Lung (tissue), 12 donors: ENCODE measurements around the gene DLG2. TPM values are rescaled to one million over a fixed set of nuclear protein-coding genes. Genes with fewer than 3 reads are reported as not detected.

Experiments
- ATAC-seq: fragments of 200-7000 bp; cut with Tn5 transposase; one replicate; pipeline ENCODE4 v1.9.1; 2020; ENCODE audit warnings: moderate number of reproducible peaks; ENCODE audit not compliant: insufficient read depth, low FRiP score
- DNase-seq, 3 donors: peaks; one replicate each; pipeline ENCODE4 v3.0.0-alpha.2; 2013 to 2017
- H3K27ac ChIP-seq, 2 donors: one replicate each; pipeline ENCODE4 v1.5.1; 2013; ENCODE audit warnings: mild to moderate bottlenecking in 2 of 2, moderate library complexity in 2 of 2, control low read depth in 1 of 2, inconsistent platforms in 1 of 2, low read depth in 1 of 2, low read length in 1 of 2
- H3K27me3 ChIP-seq, 3 donors: one replicate each; pipeline ENCODE4 v1.5.1; 2013; ENCODE audit warnings: low read length in 2 of 3; ENCODE audit not compliant: control insufficient read depth in 3 of 3, insufficient read depth in 3 of 3
- H3K36me3 ChIP-seq, 4 donors: one replicate each; pipeline ENCODE4 v1.5.1; 2013; ENCODE audit warnings: low read length in 4 of 4, mild to moderate bottlenecking in 1 of 4, moderate library complexity in 1 of 4; ENCODE audit not compliant: control insufficient read depth in 4 of 4, insufficient read depth in 4 of 4
- H3K4me1 ChIP-seq, 5 donors: one replicate each; pipeline ENCODE4 v1.5.1; 2013; ENCODE audit warnings: low read length in 5 of 5, mild to moderate bottlenecking in 2 of 5, moderate library complexity in 1 of 5; ENCODE audit not compliant: control insufficient read depth in 5 of 5, insufficient read depth in 5 of 5
- H3K4me3 ChIP-seq: one replicate; pipeline ENCODE4 v1.5.1; 2013; ENCODE audit warnings: mild to moderate bottlenecking, control low read depth, moderate library complexity
- H3K9ac ChIP-seq, 2 donors: one replicate each; pipeline ENCODE4 v1.5.1; 2013; ENCODE audit warnings: low read length in 2 of 2, control low read depth in 1 of 2; ENCODE audit not compliant: insufficient read depth in 1 of 2
- H3K9me3 ChIP-seq, 4 donors: one replicate each; pipeline ENCODE4 v1.5.1; 2013; ENCODE audit warnings: low read length in 3 of 4, mild to moderate bottlenecking in 1 of 4, moderate library complexity in 1 of 4; ENCODE audit not compliant: control insufficient read depth in 4 of 4, insufficient read depth in 3 of 4
- CTCF ChIP-seq: IDR thresholded peaks from 2 replicates; pipeline ENCODE4 v1.5.1; 2012; ENCODE audit warnings: mild to moderate bottlenecking; ENCODE audit errors: control extremely low read depth, extremely low read depth
- WGBS, 2 donors: extraction: QIAGEN DNeasy Blood & Tissue Kit; methylation state at CpG; one replicate each; pipeline ENCODE4 v1.1.7; 2013; 5-methylcytosine and 5-hydroxymethylcytosine counted together
- polyA plus RNA-seq, 2 donors: library from polyadenylated mRNA; stranded (reverse); fragments of 200-250 nt; gene quantifications; one replicate each; pipeline ENCODE4 v1.2.1, GENCODE V29; 2013
- total RNA-seq, 2 donors: library from RNA; depleted of rRNA in 1 of 2; stranded (reverse); fragments of >200 nt in 1 of 2; gene quantifications; one replicate each; pipeline ENCODE4 v1.2.1, GENCODE V29; 2014 to 2021
- donor health status: control.
- donor health status: control.
- donor health status: Bipolar disorder and iron deficiency.
- donor health status: healthy.
- donor health status: DM: yes; HTN: yes; CAD: no.

DLG2 gene
- total and polyA plus RNA-seq, 4 donors = 0.32 to 24.1 (median 5.4) TPM

GRCh38 chr11:83938148-83938547 lies 1689.0 kb downstream of the DLG2 start:
- no peak overlapping the region for H3K27ac ChIP-seq
- ATAC-seq (no peak), DNase-seq (no peak)
- H3K4me3 ChIP-seq = no peak overlapping the region
- no peaks in the 10 kb centered on the region for H3K4me1 ChIP-seq
- H3K27me3 ChIP-seq = no peaks in the 10 kb centered on the region
- no peaks in the 10 kb centered on the region for H3K9me3 ChIP-seq
- no peak overlapping the region for H3K9ac ChIP-seq
- H3K36me3 ChIP-seq = no peaks in the 10 kb centered on the region
- no peak for TF ChIP-seq CTCF
- 25 to 28% methylated on average over 1 of the region's 1 CpG for WGBS, 2 donors

GRCh38 chr11:83933008-83933407 lies 1694.1 kb downstream of the DLG2 start:
- no peaks in the 10 kb centered on the region for H3K4me1 ChIP-seq
- TF ChIP-seq CTCF = no peak
- no peak for DNase-seq
- H3K36me3 ChIP-seq = no peaks in the 10 kb centered on the region
- H3K27ac ChIP-seq = no peak overlapping the region
- H3K9ac ChIP-seq = no peak overlapping the region
- H3K4me3 ChIP-seq = no peak overlapping the region
- H3K27me3 ChIP-seq = no peaks in the 10 kb centered on the region
- 49 to 50% methylated on average over 3 of the region's 3 CpGs for WGBS, 2 donors
- ATAC-seq = no peak
- H3K9me3 ChIP-seq = peaks cover 0 to 2% (median 0%) of the 10 kb centered on the region in 4 donors

- WGBS, 2 donors = 96 to 97% methylated on average over 1 of the region's 1 CpG
- no peak for DNase-seq
These were observed 1699.7 kb downstream of the DLG2 start for GRCh38 chr11:83927422-83927821.

More at GRCh38 chr11:83927422-83927821, 1699.7 kb downstream of the DLG2 start:
- H3K9me3 ChIP-seq = peaks cover 0 to 2% (median 0%) of the 10 kb centered on the region in 4 donors
- ATAC-seq = no peak
- no peak overlapping the region for H3K9ac ChIP-seq
- no peak overlapping the region for H3K4me3 ChIP-seq
- TF ChIP-seq CTCF = no peak
- H3K36me3 ChIP-seq = no peaks in the 10 kb centered on the region
- H3K27me3 ChIP-seq = no peaks in the 10 kb centered on the region
- H3K4me1 ChIP-seq = no peaks in the 10 kb centered on the region
- no peak overlapping the region for H3K27ac ChIP-seq
